NCI-H774 (cell line): Measurements from ENCODE around the gene TOLLIP.
"Not testable (repeated sequence)": the region's sequence is repeated elsewhere in the genome, so short reads cannot be mapped to it uniquely, and the experiment has no call there.

ENCODE experiments used
- DNase-seq: peaks from one replicate; lab custom pipeline; 2025; lab: John Stamatoyannopoulos, UW

Gene TOLLIP

GRCh38 chr11:1309498-1310317 lies at the start of gene TOLLIP:
TOLLIP (minus strand) TSS chr11:1309632; CDS start chr11:1309498, 134 bp downstream.
- DNase-seq = peak; percentile 91

- DNase-seq = not testable (repeated sequence)
These were observed 49.5 kb upstream of the TOLLIP start for GRCh38 chr11:1358931-1359330.

GRCh38 chr11:1358286-1358685 lies 48.9 kb upstream of the TOLLIP start:
- DNase-seq = no peak

GRCh38 chr11:1356478-1356960 lies 47.1 kb upstream of the TOLLIP start:
- no peak for DNase-seq

GRCh38 chr11:1356007-1356435 lies 46.6 kb upstream of the TOLLIP start:
- no peak for DNase-seq

GRCh38 chr11:1354125-1354938 lies 44.9 kb upstream of the TOLLIP start:
- DNase-seq = no peak

GRCh38 chr11:1353383-1354124 lies 44.1 kb upstream of the TOLLIP start:
- no peak for DNase-seq

GRCh38 chr11:1352696-1353382 lies 43.4 kb upstream of the TOLLIP start:
- no peak for DNase-seq

GRCh38 chr11:1351278-1351937 lies 42.0 kb upstream of the TOLLIP start:
- no peak for DNase-seq

GRCh38 chr11:1350086-1350725 lies 40.8 kb upstream of the TOLLIP start:
- no peak for DNase-seq

- no peak for DNase-seq
These were observed 40.1 kb upstream of the TOLLIP start for GRCh38 chr11:1349327-1350041.

GRCh38 chr11:1348796-1349326 lies 39.4 kb upstream of the TOLLIP start:
- no peak for DNase-seq

GRCh38 chr11:1348146-1348795 lies 38.8 kb upstream of the TOLLIP start:
- DNase-seq = no peak

- DNase-seq = not testable (repeated sequence)
These were observed 38.1 kb upstream of the TOLLIP start for GRCh38 chr11:1347411-1347999.

- no peak for DNase-seq
These were observed 37.4 kb upstream of the TOLLIP start for GRCh38 chr11:1346669-1347390.

- no peak for DNase-seq
These were observed 36.5 kb upstream of the TOLLIP start for GRCh38 chr11:1345737-1346513.

GRCh38 chr11:1344056-1344635 lies 34.7 kb upstream of the TOLLIP start:
- no peak for DNase-seq
